ENCODE measurements around the gene SIDT2. TPM values are rescaled to one million over a fixed set of nuclear protein-coding genes. Genes with fewer than 3 reads are reported as not detected.

The SIDT2 gene
- total RNA-seq, 1 experiment from 2014 or later: 37.0 TPM

GRCh38 chr11:117186431-117186761, 7.9 kb downstream of the SIDT2 start:
- no peaks in the 10 kb centered on the region for H3K79me2 ChIP-seq (ENCODE audit: insufficient read depth, low read length)

DNA sequence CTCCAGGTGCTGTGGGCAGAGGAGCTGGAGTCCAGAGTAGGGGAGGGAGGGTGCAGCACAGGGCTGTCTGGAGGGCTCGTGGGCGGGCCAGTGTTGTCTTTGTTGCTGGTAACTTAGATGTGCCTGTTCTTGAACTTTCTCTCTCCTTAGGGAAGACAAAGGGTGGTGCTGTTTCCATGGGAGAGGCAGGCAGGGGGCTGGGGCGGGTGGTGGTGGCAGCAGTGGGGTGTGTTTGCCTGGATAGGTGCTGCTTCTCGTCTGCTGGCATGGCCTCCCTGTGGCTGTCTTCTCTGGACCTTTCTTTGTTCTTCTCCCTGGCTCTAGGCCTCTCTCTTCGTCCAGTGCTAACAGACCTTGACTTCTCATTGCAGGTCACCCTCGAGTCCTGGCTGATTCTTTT, 8.5 kb downstream of the SIDT2 start:
- ChIA-PET POLR2A (no interaction called here), RAD21 (ENCODE audit: low non-redundant PET in 1 of 2, low total read pairs in 2 of 2, uncharacterized antibody in 2 of 2, unreplicated experiment in 2 of 2) (no interaction called here), CTCF (no interaction called here)
- no peak overlapping the region for H3K4me3 ChIP-seq (replicated peaks in 1 of 2; ENCODE audit: low read depth in 1 of 2, low read length in 2 of 2)
- H3K9me2 ChIP-seq (ENCODE audit: insufficient read depth): no peaks in the 10 kb centered on the region
- intact Hi-C loops (cut with micrococcal nuclease): no loop called here
- no peak overlapping the region for H3K9ac ChIP-seq (ENCODE audit: low read length)
- H3K27ac ChIP-seq (ENCODE audit: low read depth, low read length): no peak overlapping the region
- ATAC-seq (no peak), DNase-seq (ENCODE audit: low read depth, low spot score) (no peak)
- H3K4me2 ChIP-seq (ENCODE audit: low read length): no peak overlapping the region
- no peaks in the 10 kb centered on the region for H3K79me2 ChIP-seq (ENCODE audit: insufficient read depth, low read length)
- no peak overlapping the region for H2AFZ ChIP-seq (ENCODE audit: low read depth, low read length, poor library complexity, severe bottlenecking)
- H3K9me3 ChIP-seq (ENCODE audit: control insufficient read depth in 1 of 2, insufficient read depth in 1 of 2, low read depth in 1 of 2, low read length in 2 of 2): no peaks in the 10 kb centered on the region
- no peaks in the 10 kb centered on the region for H3K4me1 ChIP-seq (ENCODE audit: control insufficient read depth in 1 of 2, insufficient read depth in 2 of 2, low read length in 2 of 2)
- no peaks in the 10 kb centered on the region for H4K20me1 ChIP-seq (ENCODE audit: insufficient read depth)
- H3K36me3 ChIP-seq (ENCODE audit: control insufficient read depth in 1 of 2, insufficient read depth in 2 of 2, low read length in 2 of 2): peaks cover 3 to 7% of the 10 kb centered on the region in 2 experiments; a peak in 2 of 4 replicates
- no TSS peak for BruUV-seq (replicated peaks)
- H3K27me3 ChIP-seq (ENCODE audit: insufficient read depth, low read length): no peaks in the 10 kb centered on the region
- no peak for TF ChIP-seq MAX (IDR thresholded peaks at IDR 0.05)
- no peak for TF ChIP-seq EGR1 (IDR thresholded peaks at IDR 0.05; ENCODE audit: low read depth)
- TF ChIP-seq, protein P1, sequence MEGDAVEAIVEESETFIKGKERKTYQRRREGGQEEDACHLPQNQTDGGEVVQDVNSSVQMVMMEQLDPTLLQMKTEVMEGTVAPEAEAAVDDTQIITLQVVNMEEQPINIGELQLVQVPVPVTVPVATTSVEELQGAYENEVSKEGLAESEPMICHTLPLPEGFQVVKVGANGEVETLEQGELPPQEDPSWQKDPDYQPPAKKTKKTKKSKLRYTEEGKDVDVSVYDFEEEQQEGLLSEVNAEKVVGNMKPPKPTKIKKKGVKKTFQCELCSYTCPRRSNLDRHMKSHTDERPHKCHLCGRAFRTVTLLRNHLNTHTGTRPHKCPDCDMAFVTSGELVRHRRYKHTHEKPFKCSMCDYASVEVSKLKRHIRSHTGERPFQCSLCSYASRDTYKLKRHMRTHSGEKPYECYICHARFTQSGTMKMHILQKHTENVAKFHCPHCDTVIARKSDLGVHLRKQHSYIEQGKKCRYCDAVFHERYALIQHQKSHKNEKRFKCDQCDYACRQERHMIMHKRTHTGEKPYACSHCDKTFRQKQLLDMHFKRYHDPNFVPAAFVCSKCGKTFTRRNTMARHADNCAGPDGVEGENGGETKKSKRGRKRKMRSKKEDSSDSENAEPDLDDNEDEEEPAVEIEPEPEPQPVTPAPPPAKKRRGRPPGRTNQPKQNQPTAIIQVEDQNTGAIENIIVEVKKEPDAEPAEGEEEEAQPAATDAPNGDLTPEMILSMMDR (IDR thresholded peaks at IDR 0.05 in 2 of 3, conservative IDR thresholded peaks at IDR 0.05 in 1 of 3; ENCODE audit: borderline replicate concordance in 1 of 3, insufficient read depth in 1 of 3, low read depth in 2 of 3, low read length in 2 of 3): no peak
- no peak for TF ChIP-seq EZH2phosphoT487 (IDR thresholded peaks at IDR 0.05; ENCODE audit: borderline replicate concordance)
- TF ChIP-seq SIN3A (IDR thresholded peaks at IDR 0.05; ENCODE audit: low read depth): no peak
- TF ChIP-seq RAD21 (IDR thresholded peaks at IDR 0.05; ENCODE audit: low read depth): no peak
- TF ChIP-seq SP1 (IDR thresholded peaks at IDR 0.05; ENCODE audit: low read depth): no peak
- TF ChIP-seq JUND (IDR thresholded peaks at IDR 0.05): no peak
- TF ChIP-seq CBX3 (IDR thresholded peaks at IDR 0.05; ENCODE audit: low read depth): no peak
- TF ChIP-seq POLR2AphosphoS5 (IDR thresholded peaks at IDR 0.05; ENCODE audit: low read depth, low read length): no peak
- TF ChIP-seq FOSL1 (IDR thresholded peaks at IDR 0.05; ENCODE audit: low read depth): no peak
- no peak for TF ChIP-seq TCF7L2 (IDR thresholded peaks at IDR 0.05; ENCODE audit: borderline replicate concordance, extremely low read depth, insufficient read depth, insufficient read length)

More at GRCh38 chr11:117186431-117186761, 7.9 kb downstream of the SIDT2 start:
- H3K27ac ChIP-seq (ENCODE audit: low read depth, low read length): no peak overlapping the region
- no peak overlapping the region for H2AFZ ChIP-seq (ENCODE audit: low read depth, low read length, poor library complexity, severe bottlenecking)
- ChIA-PET POLR2A (no interaction called here), RAD21 (ENCODE audit: low non-redundant PET in 1 of 2, low total read pairs in 2 of 2, uncharacterized antibody in 2 of 2, unreplicated experiment in 2 of 2) (no interaction called here), CTCF (no interaction called here)
- peaks cover 0 to 2% of the 10 kb centered on the region in 2 experiments; a peak in 1 of 4 replicates for H3K4me1 ChIP-seq (ENCODE audit: control insufficient read depth in 1 of 2, insufficient read depth in 2 of 2, low read length in 2 of 2)
- no TSS peak for BruUV-seq (replicated peaks)
- H3K27me3 ChIP-seq (ENCODE audit: insufficient read depth, low read length): no peaks in the 10 kb centered on the region
- no peaks in the 10 kb centered on the region for H4K20me1 ChIP-seq (ENCODE audit: insufficient read depth)
- ATAC-seq: no peak
- intact Hi-C loops (cut with micrococcal nuclease): no loop called here
- no peak overlapping the region for H3K9ac ChIP-seq (ENCODE audit: low read length)
- H3K9me2 ChIP-seq (ENCODE audit: insufficient read depth): no peaks in the 10 kb centered on the region
- no peaks in the 10 kb centered on the region for H3K9me3 ChIP-seq (ENCODE audit: control insufficient read depth in 1 of 2, insufficient read depth in 1 of 2, low read depth in 1 of 2, low read length in 2 of 2)
- no peak for DNase-seq (ENCODE audit: low read depth, low spot score)
- TF ChIP-seq FOSL1 (IDR thresholded peaks at IDR 0.05; ENCODE audit: low read depth) (no peak), ZFX (IDR thresholded peaks at IDR 0.05) (no peak), ZBTB33 (IDR thresholded peaks at IDR 0.05; ENCODE audit: extremely low read depth, insufficient replicate concordance, low read length) (no peak), JUND (IDR thresholded peaks at IDR 0.05) (no peak)
- peaks cover 3 to 7% of the 10 kb centered on the region in 2 experiments; a peak in 2 of 4 replicates for H3K36me3 ChIP-seq (ENCODE audit: control insufficient read depth in 1 of 2, insufficient read depth in 2 of 2, low read length in 2 of 2)
- H3K4me3 ChIP-seq (replicated peaks in 1 of 2; ENCODE audit: low read depth in 1 of 2, low read length in 2 of 2): no peak overlapping the region
- H3K4me2 ChIP-seq (ENCODE audit: low read length): no peak overlapping the region
